ENCODE data around the gene AQP6.

Gene AQP6

GRCh38 chr12:49972641-49973360 is at the start of gene AQP6:
TSS of gene AQP6 (plus strand) at chr12:49972947. CDS start at chr12:49973174, 227 bp downstream.
- no peaks in the 10 kb centered on the region for H3K36me3 Mint-ChIP-seq (ENCODE audit: low read depth)
- DNase-seq = no peak
- H3K27ac Mint-ChIP-seq = no peak within 1 kb of the TSS
- H3K27me3 Mint-ChIP-seq = no peaks in the 10 kb centered on the region
- no peaks in the 10 kb centered on the region for H3K4me1 Mint-ChIP-seq (ENCODE audit: low read depth)
- H3K9me3 Mint-ChIP-seq = no peaks in the 10 kb centered on the region
- H3K4me3 Mint-ChIP-seq = no peak within 1 kb of the TSS

- DNase-seq = no peak
- no peaks in the 10 kb centered on the region for H3K9me3 Mint-ChIP-seq
- H3K27me3 Mint-ChIP-seq = no peaks in the 10 kb centered on the region
- H3K4me3 Mint-ChIP-seq = no peak overlapping the region
- H3K4me1 Mint-ChIP-seq (ENCODE audit: low read depth) = peaks cover 2% of the 10 kb centered on the region
- H3K27ac Mint-ChIP-seq = no peak overlapping the region
- H3K36me3 Mint-ChIP-seq (ENCODE audit: low read depth) = no peaks in the 10 kb centered on the region
These were observed 49.6 kb upstream of the AQP6 start for GRCh38 chr12:49923035-49923644.

- Mint-ChIP-seq H3K27me3 (no peaks in the 10 kb centered on the region), H3K9me3 (no peaks in the 10 kb centered on the region), H3K4me1 (ENCODE audit: low read depth) (peaks cover 2% of the 10 kb centered on the region), H3K27ac (no peak overlapping the region), H3K4me3 (no peak overlapping the region), H3K36me3 (ENCODE audit: low read depth) (no peaks in the 10 kb centered on the region)
- DNase-seq = peak; percentile 5
These were observed 48.7 kb upstream of the AQP6 start for GRCh38 chr12:49923880-49924556.

GRCh38 chr12:49924628-49925246 is 48.0 kb upstream of the AQP6 start:
- Mint-ChIP-seq H3K27ac (no peak overlapping the region), H3K27me3 (no peaks in the 10 kb centered on the region), H3K4me1 (ENCODE audit: low read depth) (peaks cover 2% of the 10 kb centered on the region), H3K36me3 (ENCODE audit: low read depth) (no peaks in the 10 kb centered on the region), H3K4me3 (no peak overlapping the region), H3K9me3 (no peaks in the 10 kb centered on the region)
- peak; percentile 7 for DNase-seq

GRCh38 chr12:49925433-49926204 is 47.1 kb upstream of the AQP6 start:
- H3K4me3 Mint-ChIP-seq = no peak overlapping the region
- no peaks in the 10 kb centered on the region for H3K36me3 Mint-ChIP-seq (ENCODE audit: low read depth)
- H3K9me3 Mint-ChIP-seq = no peaks in the 10 kb centered on the region
- H3K27ac Mint-ChIP-seq = no peak overlapping the region
- DNase-seq = peak; percentile 5
- peaks cover 4% of the 10 kb centered on the region for H3K4me1 Mint-ChIP-seq (ENCODE audit: low read depth)
- no peaks in the 10 kb centered on the region for H3K27me3 Mint-ChIP-seq

GRCh38 chr12:49928471-49928870 is 44.3 kb upstream of the AQP6 start:
- no peaks in the 10 kb centered on the region for H3K27me3 Mint-ChIP-seq
- H3K27ac Mint-ChIP-seq = no peak overlapping the region
- peak; percentile 16 for DNase-seq
- no peaks in the 10 kb centered on the region for H3K9me3 Mint-ChIP-seq
- H3K4me3 Mint-ChIP-seq = no peak overlapping the region
- peaks cover 13% of the 10 kb centered on the region for H3K4me1 Mint-ChIP-seq (ENCODE audit: low read depth)
- H3K36me3 Mint-ChIP-seq (ENCODE audit: low read depth) = no peaks in the 10 kb centered on the region

GRCh38 chr12:49929581-49929980 is 43.2 kb upstream of the AQP6 start:
- Mint-ChIP-seq H3K27me3 (no peaks in the 10 kb centered on the region), H3K9me3 (no peaks in the 10 kb centered on the region), H3K36me3 (ENCODE audit: low read depth) (no peaks in the 10 kb centered on the region), H3K4me1 (ENCODE audit: low read depth) (peaks cover 13% of the 10 kb centered on the region), H3K4me3 (no peak overlapping the region), H3K27ac (no peak overlapping the region)
- DNase-seq = peak; percentile 22

- Mint-ChIP-seq H3K27ac (no peak overlapping the region), H3K36me3 (ENCODE audit: low read depth) (no peaks in the 10 kb centered on the region)
- no peak for DNase-seq
These were observed 42.0 kb upstream of the AQP6 start for GRCh38 chr12:49930515-49931288.

GRCh38 chr12:49932023-49932422 is 40.7 kb upstream of the AQP6 start:
- DNase-seq = peak; percentile 22
- Mint-ChIP-seq H3K4me1 (ENCODE audit: low read depth) (peaks cover 11% of the 10 kb centered on the region), H3K27ac (no peak overlapping the region), H3K4me3 (no peak overlapping the region), H3K27me3 (no peaks in the 10 kb centered on the region), H3K36me3 (ENCODE audit: low read depth) (no peaks in the 10 kb centered on the region), H3K9me3 (no peaks in the 10 kb centered on the region)

More at GRCh38 chr12:49930515-49931288, 42.0 kb upstream of the AQP6 start:
- Mint-ChIP-seq H3K9me3 (no peaks in the 10 kb centered on the region), H3K4me3 (no peak overlapping the region), H3K27me3 (no peaks in the 10 kb centered on the region), H3K4me1 (ENCODE audit: low read depth) (peaks cover 13% of the 10 kb centered on the region)

- Mint-ChIP-seq H3K27me3 (no peaks in the 10 kb centered on the region), H3K4me3 (no peak overlapping the region), H3K9me3 (no peaks in the 10 kb centered on the region), H3K4me1 (ENCODE audit: low read depth) (peaks cover 11% of the 10 kb centered on the region), H3K27ac (no peak overlapping the region), H3K36me3 (ENCODE audit: low read depth) (no peaks in the 10 kb centered on the region)
- DNase-seq = no peak
These were observed 40.1 kb upstream of the AQP6 start for GRCh38 chr12:49932533-49933130.

- Mint-ChIP-seq H3K36me3 (ENCODE audit: low read depth) (no peaks in the 10 kb centered on the region), H3K27ac (no peak overlapping the region), H3K4me3 (no peak overlapping the region)
These were observed 39.0 kb upstream of the AQP6 start for GRCh38 chr12:49933796-49934195.

GRCh38 chr12:49934505-49934904 is 38.2 kb upstream of the AQP6 start:
- DNase-seq = no peak
- no peaks in the 10 kb centered on the region for H3K36me3 Mint-ChIP-seq (ENCODE audit: low read depth)
- no peak overlapping the region for H3K4me3 Mint-ChIP-seq
- no peak overlapping the region for H3K27ac Mint-ChIP-seq
- no peaks in the 10 kb centered on the region for H3K27me3 Mint-ChIP-seq
- H3K4me1 Mint-ChIP-seq (ENCODE audit: low read depth) = peaks cover 11% of the 10 kb centered on the region
- H3K9me3 Mint-ChIP-seq = no peaks in the 10 kb centered on the region

More at GRCh38 chr12:49933796-49934195, 39.0 kb upstream of the AQP6 start:
- no peaks in the 10 kb centered on the region for H3K9me3 Mint-ChIP-seq
- peaks cover 11% of the 10 kb centered on the region for H3K4me1 Mint-ChIP-seq (ENCODE audit: low read depth)
- DNase-seq = peak; percentile 13
- no peaks in the 10 kb centered on the region for H3K27me3 Mint-ChIP-seq

- no peak overlapping the region for H3K4me3 Mint-ChIP-seq
- H3K4me1 Mint-ChIP-seq (ENCODE audit: low read depth) = no peaks in the 10 kb centered on the region
- no peak for DNase-seq
- no peaks in the 10 kb centered on the region for H3K36me3 Mint-ChIP-seq (ENCODE audit: low read depth)
- no peak overlapping the region for H3K27ac Mint-ChIP-seq
- no peaks in the 10 kb centered on the region for H3K9me3 Mint-ChIP-seq
- H3K27me3 Mint-ChIP-seq = no peaks in the 10 kb centered on the region
These were observed 35.8 kb upstream of the AQP6 start for GRCh38 chr12:49936925-49937324.
